Stimulated activated CD8-positive, alpha-beta memory T cell treated with anti-CD3 and anti-CD28 coated beads, Interleukin-12 subunit alpha, Interleukin-12 subunit beta, amount 100 ng/mL, for 1 hour (primary cell): ENCODE results near the gene EPHA10.

Experiments
- DNase-seq: peaks from one replicate; pipeline ENCODE4 v3.0.0-alpha.2; 2020; ENCODE audit warnings: low read depth

The EPHA10 gene

GRCh38 chr1:37673920-37674319 is 91.0 kb downstream of the EPHA10 start:
- DNase-seq, result peak; percentile 29

DNA sequence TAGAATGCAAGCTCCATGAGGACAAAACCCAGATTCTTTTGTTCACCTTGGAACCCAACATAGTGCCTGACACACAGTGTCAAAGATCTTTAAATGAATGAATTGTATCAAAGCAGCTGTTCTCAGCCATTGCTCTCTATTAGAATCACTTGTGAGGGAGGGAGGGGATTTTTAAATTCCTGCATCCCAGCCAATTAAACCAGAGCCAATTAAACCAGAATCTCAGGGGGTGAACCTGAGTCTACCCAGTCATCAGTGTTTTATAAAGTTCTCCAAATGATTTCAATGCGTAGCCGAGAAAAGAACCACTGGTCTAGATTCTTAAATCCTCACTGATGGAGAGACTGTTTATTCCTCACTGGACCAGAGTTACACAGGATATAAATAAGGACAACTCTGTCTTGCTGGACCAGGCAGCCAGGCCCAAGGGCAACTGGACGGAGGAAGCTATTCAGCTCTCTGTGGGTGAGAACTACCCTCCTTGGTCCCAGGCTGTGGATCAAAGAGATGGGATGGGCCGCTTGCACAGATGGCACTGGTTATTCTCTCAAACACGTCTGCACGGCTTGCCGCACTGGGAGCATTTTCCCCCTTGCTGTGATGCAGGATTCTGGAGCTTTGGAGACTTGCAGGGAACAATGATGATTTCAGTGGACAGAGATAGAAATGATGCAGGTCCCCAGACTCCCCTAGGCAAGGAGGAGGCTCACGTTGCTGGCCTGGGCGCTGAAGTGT is 92.6 kb downstream of the EPHA10 start:
- no peak for DNase-seq

- no peak for DNase-seq
Measured at GRCh38 chr1:37671261-37671660, 93.7 kb downstream of the EPHA10 start.

DNA sequence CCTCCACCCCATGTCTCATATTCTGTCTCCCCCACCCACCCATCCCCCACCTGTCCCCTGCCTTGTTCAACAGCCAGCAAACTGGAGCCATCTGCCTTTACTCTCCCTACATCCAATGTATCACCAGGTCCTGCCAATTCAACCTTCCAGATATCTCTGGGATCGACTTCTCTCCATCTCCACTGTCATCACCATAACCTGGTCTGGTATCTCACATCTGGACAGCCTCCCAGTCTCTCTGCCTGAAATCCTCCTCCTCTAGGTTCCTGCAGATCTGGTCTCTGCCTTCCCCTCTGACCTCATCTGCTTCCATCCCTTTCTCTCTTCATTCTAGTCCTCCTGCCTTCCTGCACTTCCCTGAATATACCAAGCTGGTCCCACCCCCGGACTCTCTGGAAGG is 94.8 kb downstream of the EPHA10 start:
- DNase-seq, result no peak

- DNase-seq, result no peak
Measured at GRCh38 chr1:37667023-37667671, 97.8 kb downstream of the EPHA10 start.

GRCh38 chr1:37666241-37666867 is 98.6 kb downstream of the EPHA10 start:
- DNase-seq, result no peak
